Neural cell (in vitro differentiated cells): Measurements from ENCODE around the gene FGF16. TPM values are rescaled to one million over a fixed set of nuclear protein-coding genes. Genes with fewer than 3 reads are reported as not detected.

Experiments used
- H2AFZ ChIP-seq: fragments of 200-600, 300-800 bp; sonication (generic), shearing (Covaris generic); 2 replicates; pipeline ENCODE4 v1.6.0; 2014; ENCODE audit warnings: low read depth, mild to moderate bottlenecking, antibody characterized with exemption, low read length, moderate library complexity
- H3F3A ChIP-seq: fragments of 200-600 bp; shearing (Covaris generic); 2 replicates; pipeline ENCODE4 v1.6.1; 2016; ENCODE audit warnings: mild to moderate bottlenecking, moderate library complexity, mixed read lengths, antibody characterized with exemption, low read length; ENCODE audit not compliant: insufficient read depth, poor library complexity, severe bottlenecking
- H3K27ac ChIP-seq: fragments of 200-600, 300-800 bp; sonication (generic), shearing (Covaris generic); 2 replicates; pipeline ENCODE4 v1.5.1; 2014; ENCODE audit warnings: mild to moderate bottlenecking, low read length, moderate library complexity
- H3K27me3 ChIP-seq: fragments of 300-800, 200-600 bp; sonication (generic), shearing (Covaris generic); 2 replicates; pipeline ENCODE4 v1.6.0; 2014; ENCODE audit warnings: mild to moderate bottlenecking, low read depth, low read length, moderate library complexity; ENCODE audit not compliant: insufficient read depth
- H3K36me3 ChIP-seq: fragments of 300-800, 200-600 bp; sonication (generic), shearing (Covaris generic); 2 replicates; pipeline ENCODE4 v1.5.1; 2014; ENCODE audit warnings: mild to moderate bottlenecking, antibody characterized with exemption, low read length, moderate library complexity; ENCODE audit not compliant: insufficient read depth
- H3K4me2 ChIP-seq: fragments of 300-800, 200-600 bp; sonication (generic), shearing (Covaris generic); 2 replicates; pipeline ENCODE4 v1.6.0; 2014; ENCODE audit warnings: mild to moderate bottlenecking, low read length
- H3K4me3 ChIP-seq: fragments of 300-800, 200-600 bp; sonication (generic), shearing (Covaris generic); 2 replicates; pipeline ENCODE4 v1.5.1; 2014; ENCODE audit warnings: mild to moderate bottlenecking, low read length, moderate library complexity
- H3K79me2 ChIP-seq: fragments of 200-600 bp; shearing (Covaris generic); replicated peaks from 2 replicates; pipeline ENCODE4 v1.6.0; 2014; ENCODE audit warnings: mild to moderate bottlenecking, low read length, moderate library complexity; ENCODE audit not compliant: insufficient read depth
- H3K9ac ChIP-seq: fragments of 300-800, 200-600 bp; sonication (generic), shearing (Covaris generic); 2 replicates; pipeline ENCODE4 v1.6.1; 2016; ENCODE audit warnings: mild to moderate bottlenecking, low read length, mixed read lengths
- H3K9me2 ChIP-seq: fragments of 200-600 bp; shearing (Covaris generic); 2 replicates; pipeline ENCODE4 v1.6.1; 2016; ENCODE audit warnings: mild to moderate bottlenecking, low read length, mixed read lengths; ENCODE audit not compliant: insufficient read depth
- H3K9me3 ChIP-seq: fragments of 200-600, 300-800 bp; sonication (generic), shearing (Covaris generic); 2 replicates; pipeline ENCODE4 v1.6.1; 2016; ENCODE audit warnings: mild to moderate bottlenecking, mixed run types, low read length, moderate library complexity, mixed read lengths
- H4K20me1 ChIP-seq: fragments of 200-600 bp; shearing (Covaris generic); 2 replicates; pipeline ENCODE4 v1.6.1; 2016; ENCODE audit warnings: mild to moderate bottlenecking, mixed run types; ENCODE audit not compliant: insufficient read depth
- CTCF ChIP-seq: fragments of 450-650 bp; IDR thresholded peaks from 2 replicates; pipeline ENCODE4 v1.5.1; 2014; ENCODE audit warnings: antibody characterized with exemption, mild to moderate bottlenecking, moderate library complexity; ENCODE audit not compliant: poor library complexity, severe bottlenecking
- EP300 ChIP-seq: fragments of 450-650 bp; conservative IDR thresholded peaks from 2 replicates; pipeline ENCODE4 v1.6.1; 2014; ENCODE audit warnings: antibody characterized with exemption, mild to moderate bottlenecking, moderate library complexity; ENCODE audit not compliant: poor library complexity, severe bottlenecking
- EZH2 ChIP-seq: fragments of 200-600, 300-800 bp; shearing (Covaris generic), sonication (generic); IDR thresholded peaks from 2 replicates; pipeline ENCODE4 v1.6.1; 2014; ENCODE audit warnings: antibody characterized with exemption, low read length, borderline replicate concordance, mild to moderate bottlenecking; ENCODE audit not compliant: insufficient read depth, poor library complexity, severe bottlenecking
- MXI1 ChIP-seq: fragments of 450-650 bp; conservative IDR thresholded peaks from 2 replicates; pipeline ENCODE4 v1.6.1; 2014; ENCODE audit warnings: antibody characterized with exemption, mild to moderate bottlenecking; ENCODE audit not compliant: poor library complexity, severe bottlenecking
- POLR2AphosphoS5 ChIP-seq: IDR thresholded peaks from 2 replicates; pipeline ENCODE4 v1.6.1; 2012
- RAD21 ChIP-seq: fragments of 450-650 bp; conservative IDR thresholded peaks from 2 replicates; pipeline ENCODE4 v1.6.1; 2014; ENCODE audit warnings: antibody characterized with exemption, mild to moderate bottlenecking, moderate library complexity
- REST ChIP-seq: IDR thresholded peaks from 2 replicates; pipeline ENCODE4 v1.6.1; 2012; ENCODE audit warnings: borderline replicate concordance
- SMC3 ChIP-seq: fragments of 450-650 bp; conservative IDR thresholded peaks from 2 replicates; pipeline ENCODE4 v1.6.1; 2014; ENCODE audit warnings: antibody characterized with exemption, mild to moderate bottlenecking, moderate library complexity; ENCODE audit not compliant: poor library complexity
- TAF1 ChIP-seq: IDR thresholded peaks from 2 replicates; pipeline ENCODE4 v1.6.1; 2012; ENCODE audit warnings: low read depth
- polyA plus RNA-seq: library from polyadenylated mRNA; depleted of rRNA; stranded (reverse); fragments of >200 nt; gene quantifications from 2 replicates; pipeline ENCODE4 v1.2.3, GENCODE V29; 2014

FGF16 gene
- polyA plus RNA-seq, 1 donor from 2014 or later = not detected

DNA sequence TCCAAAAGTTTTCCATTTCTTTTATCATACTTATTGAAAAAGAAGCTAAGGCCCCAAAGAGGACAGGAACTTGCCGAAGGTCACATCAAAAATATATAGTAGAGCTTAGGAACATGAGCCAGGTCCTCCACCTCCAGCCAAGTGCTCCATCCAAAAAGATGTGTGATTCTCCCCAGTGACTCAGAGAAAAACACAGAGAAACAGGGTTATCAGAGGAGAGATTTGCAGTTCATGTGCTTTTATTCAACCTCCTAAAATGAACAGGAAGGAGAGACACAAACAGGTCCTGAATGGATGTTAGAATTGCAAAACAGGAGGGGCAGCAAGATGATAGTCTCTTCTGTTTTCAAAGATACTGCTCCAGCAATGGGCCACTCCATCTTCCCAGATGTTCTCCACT, 19.6 kb upstream of the FGF16 start:
- Histone ChIP-seq H3K4me2 (no peak overlapping the region), H3K27me3 (no peaks in the 10 kb centered on the region), H3K79me2 (no peaks in the 10 kb centered on the region), H3K4me3 (no peak overlapping the region), H3K27ac (no peak overlapping the region), H3K36me3 (no peaks in the 10 kb centered on the region), H2AFZ (no peak overlapping the region), H4K20me1 (no peaks in the 10 kb centered on the region), H3F3A (no peaks in the 10 kb centered on the region), H3K9me3 (no peaks in the 10 kb centered on the region), H3K9ac (no peak overlapping the region), H3K9me2 (no peaks in the 10 kb centered on the region)
- no peak for TF ChIP-seq SMC3
- no peak for TF ChIP-seq MXI1
- TF ChIP-seq RAD21 = no peak
- TF ChIP-seq CTCF = no peak
- no peak for TF ChIP-seq EZH2
- TF ChIP-seq POLR2AphosphoS5 = no peak
- TF ChIP-seq TAF1 = no peak
- no peak for TF ChIP-seq REST
- TF ChIP-seq EP300 = no peak

DNA sequence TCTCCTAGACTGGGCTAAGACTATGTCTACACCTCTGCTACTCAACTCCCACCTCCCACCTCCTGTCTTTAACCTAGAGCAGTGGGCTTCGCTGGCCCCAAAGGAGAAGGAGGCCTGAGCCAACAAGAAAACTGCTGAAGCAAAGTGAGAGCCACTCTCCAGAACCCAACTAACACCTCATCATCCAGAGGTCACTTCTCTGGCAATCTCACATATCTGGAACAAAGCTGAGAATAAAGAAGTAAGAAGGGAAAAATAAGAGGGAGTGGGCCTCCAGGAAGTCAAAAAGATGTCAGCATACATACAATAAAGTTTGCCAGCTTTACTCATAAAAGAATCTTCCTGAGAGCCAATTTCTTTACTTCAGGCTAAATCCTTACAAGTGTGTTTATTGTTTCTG, 18.6 kb upstream of the FGF16 start:
- H3K9ac ChIP-seq = no peak overlapping the region
- H3K9me3 ChIP-seq = no peaks in the 10 kb centered on the region
- H3K79me2 ChIP-seq = no peaks in the 10 kb centered on the region
- TF ChIP-seq EP300 = no peak
- no peak for TF ChIP-seq TAF1
- no peak for TF ChIP-seq REST
- no peak for TF ChIP-seq MXI1
- TF ChIP-seq SMC3 = no peak
- no peak for TF ChIP-seq RAD21
- no peak overlapping the region for H3K27ac ChIP-seq
- H3K9me2 ChIP-seq = no peaks in the 10 kb centered on the region
- H3K4me2 ChIP-seq = no peak overlapping the region
- H2AFZ ChIP-seq = no peak overlapping the region
- no peaks in the 10 kb centered on the region for H3F3A ChIP-seq
- H4K20me1 ChIP-seq = no peaks in the 10 kb centered on the region
- H3K4me3 ChIP-seq = no peak overlapping the region
- no peaks in the 10 kb centered on the region for H3K27me3 ChIP-seq
- no peaks in the 10 kb centered on the region for H3K36me3 ChIP-seq
